Measurements from ENCODE around the gene CAND2.

GRCh38 chr3:12773030-12773709, 23.3 kb upstream of the CAND2 start:
- TF ChIP-seq CTCF (IDR thresholded peaks at IDR 0.05; ENCODE audit: low read length): no peak
- TF ChIP-seq EZH2 (IDR thresholded peaks at IDR 0.05; ENCODE audit: borderline replicate concordance, low read length): no peak

Data from OCI-LY1 (cell line).